GM12891 (cell line): ENCODE results near the gene PTPN14.

Experiments
- POLR2A ChIP-seq: IDR thresholded peaks from 2 replicates; pipeline ENCODE4 v1.6.1; 2011; ENCODE audit warnings: low read depth, low read length, control low read depth
- POLR2AphosphoS5 ChIP-seq: IDR thresholded peaks from 2 replicates; pipeline ENCODE4 v1.6.1; 2011; ENCODE audit warnings: low read depth, low read length, control low read depth
- POU2F2 ChIP-seq: IDR thresholded peaks from 2 replicates; pipeline ENCODE4 v1.6.1; 2011; ENCODE audit warnings: low read depth, mild to moderate bottlenecking, control low read depth, low read length, moderate library complexity
- SPI1 ChIP-seq: IDR thresholded peaks from 2 replicates; pipeline ENCODE4 v1.6.1; 2011; ENCODE audit warnings: low read depth, low read length, control low read depth
- TAF1 ChIP-seq: IDR thresholded peaks from 2 replicates; pipeline ENCODE4 v1.6.1; 2011; ENCODE audit warnings: low read depth, low read length, control low read depth

GRCh38 chr1:214551436-214552173, at the start of gene PTPN14:
- TF ChIP-seq POLR2A (no peak), POLR2AphosphoS5 (no peak), TAF1 (no peak), POU2F2 (no peak), SPI1 (no peak)
